CD4-positive, alpha-beta T cell (primary cell): Measurements from ENCODE around the gene SPC24. TPM values are rescaled to one million over a fixed set of nuclear protein-coding genes. Genes with fewer than 3 reads are reported as not detected.
"Not testable (repeated sequence)": the region's sequence is repeated elsewhere in the genome, so short reads cannot be mapped to it uniquely, and the experiment has no call there.

Experiments
- ATAC-seq: fragments of 200-7000 bp; cut with Tn5 transposase; one replicate; pipeline ENCODE4 v1.10.0; 2022; ENCODE audit warnings: mild to moderate bottlenecking; ENCODE audit not compliant: poor library complexity
- CTCF ChIA-PET: fragments of 350-600 bp; sonication (Branson Sonifier 250); formaldehyde crosslinking; loops from one replicate; lab custom pipeline; 2021; ENCODE audit warnings: antibody characterized with exemption, inconsistent platforms; lab: Charles Lee
- POLR2A ChIA-PET: fragments of 350-600 bp; sonication (Branson Sonifier 250); formaldehyde crosslinking; loops from one replicate; lab custom pipeline; 2021; ENCODE audit warnings: antibody characterized with exemption, inconsistent platforms; lab: Charles Lee
- DNase-seq, 14 experiments: peaks; one replicate each; pipeline ENCODE4 v3.0.0-alpha.2; 2013 to 2020; ENCODE audit warnings: mixed read lengths in 2 of 14
- H3K27ac ChIP-seq, 2 donors: one replicate each; pipeline versions ENCODE4 v1.5.1 to v1.7.0; 2013; ENCODE audit warnings: low read length in 2 of 2, low read depth in 1 of 2, mild to moderate bottlenecking in 1 of 2
- H3K27me3 ChIP-seq, 2 experiments: 1 replicate in 1 of 2; 2 replicates in 1 of 2; pipeline versions ENCODE4 v1.6.1 to v1.7.0; 2013; ENCODE audit warnings: low read length in 2 of 2, control low read depth in 1 of 2, mild to moderate bottlenecking in 1 of 2, moderate library complexity in 1 of 2; ENCODE audit not compliant: insufficient read depth in 2 of 2, control insufficient read depth in 1 of 2
- H3K36me3 ChIP-seq: one replicate; pipeline ENCODE4 v1.6.1; 2013; ENCODE audit warnings: low read length, control low read depth; ENCODE audit not compliant: insufficient read depth
- H3K4me1 ChIP-seq: one replicate; pipeline ENCODE4 v1.6.1; 2013; ENCODE audit warnings: low read length, control low read depth; ENCODE audit not compliant: insufficient read depth
- H3K4me3 ChIP-seq: one replicate; pipeline ENCODE4 v1.5.1; 2013; ENCODE audit warnings: mild to moderate bottlenecking, low read length, moderate library complexity
- H3K9me3 ChIP-seq, 2 experiments: 1 replicate in 1 of 2; 2 replicates in 1 of 2; pipeline versions ENCODE4 v1.6.1 to v1.7.0; 2013; ENCODE audit warnings: low read length in 2 of 2, mild to moderate bottlenecking in 2 of 2, control low read depth in 1 of 2, moderate library complexity in 1 of 2; ENCODE audit not compliant: control insufficient read depth in 1 of 2, insufficient read depth in 1 of 2
- H3K27ac Mint-ChIP-seq: one replicate; pipeline ENCODE4 v1.8.0; 2020; ENCODE audit warnings: mixed read lengths
- H3K27me3 Mint-ChIP-seq: one replicate; pipeline ENCODE4 v1.8.0; 2021; ENCODE audit warnings: mixed read lengths
- H3K36me3 Mint-ChIP-seq: one replicate; pipeline ENCODE4 v1.8.0; 2021; ENCODE audit warnings: low read depth, mixed read lengths
- H3K4me1 Mint-ChIP-seq: one replicate; pipeline ENCODE4 v1.8.0; 2021; ENCODE audit warnings: low read depth, mixed read lengths
- H3K4me3 Mint-ChIP-seq: one replicate; pipeline ENCODE4 v1.8.0; 2020; ENCODE audit warnings: mild to moderate bottlenecking, mixed read lengths
- H3K9me3 Mint-ChIP-seq: one replicate; pipeline ENCODE4 v1.8.0; 2020; ENCODE audit warnings: mixed read lengths
- CTCF ChIP-seq: fragments of 200-600 bp; IDR thresholded peaks from one replicate; pipeline ENCODE4 v1.8.0; 2022; ENCODE audit warnings: antibody characterized with exemption, mild to moderate bottlenecking
- intact Hi-C, 2 experiments: fragments of 100-400 bp; cut with DNase I in 1 of 2; cut with micrococcal nuclease in 1 of 2; formaldehyde crosslinking; loops; one replicate each; pipeline versions ENCODE4 v1.15.1 to v1.9.0; 2023 to 2025; cut with DNase I, micrococcal nuclease
- total RNA-seq, 174 experiments: library from RNA in 2 of 174; stranded (reverse) in 2 of 174; gene quantifications; one replicate each; pipeline ENCODE4 v1.2.3 and lab custom pipeline; 2021 to 2026

The SPC24 gene
- total RNA-seq, 2 experiments from 2014 or later: 0.59 to 1.5 TPM

- H3K4me1 ChIP-seq: peaks cover 7% of the 10 kb centered on the region
- Mint-ChIP-seq H3K9me3 (no peaks in the 10 kb centered on the region), H3K4me3 (no peak overlapping the region), H3K27ac (no peak overlapping the region), H3K4me1 (no peaks in the 10 kb centered on the region), H3K27me3 (peaks cover 10% of the 10 kb centered on the region), H3K36me3 (no peaks in the 10 kb centered on the region)
- POLR2A ChIA-PET: no interaction called here
- no peak for TF ChIP-seq CTCF
- no peak overlapping the region for H3K27ac ChIP-seq
- H3K36me3 ChIP-seq: no peaks in the 10 kb centered on the region
- CTCF ChIA-PET: no interaction called here
- intact Hi-C loops: no loop called here
- DNase-seq (no peak), ATAC-seq (no peak)
- no peaks in the 10 kb centered on the region for H3K9me3 ChIP-seq
- no peaks in the 10 kb centered on the region for H3K27me3 ChIP-seq
- no peak overlapping the region for H3K4me3 ChIP-seq
These were observed 24.2 kb upstream of the SPC24 start for GRCh38 chr19:11179716-11180297.

- H3K4me3 ChIP-seq, H3K36me3 Mint-ChIP-seq, CTCF ChIA-PET, intact Hi-C loops, H3K27ac ChIP-seq, H3K27ac Mint-ChIP-seq, POLR2A ChIA-PET, H3K36me3 ChIP-seq, H3K9me3 ChIP-seq, H3K27me3 ChIP-seq, H3K4me3 Mint-ChIP-seq, ATAC-seq, H3K27me3 Mint-ChIP-seq, H3K4me1 ChIP-seq, DNase-seq, H3K9me3 Mint-ChIP-seq, H3K4me1 Mint-ChIP-seq: not testable (repeated sequence)
These were observed 23.5 kb upstream of the SPC24 start for GRCh38 chr19:11179145-11179465.

GRCh38 chr19:11177592-11177991 lies 22.0 kb upstream of the SPC24 start:
- ChIA-PET POLR2A (no interaction called here), CTCF (no interaction called here)
- Histone ChIP-seq H3K4me1 (peaks cover 7% of the 10 kb centered on the region), H3K27me3 (no peaks in the 10 kb centered on the region), H3K36me3 (no peaks in the 10 kb centered on the region), H3K9me3 (peaks cover 0 to 4% of the 10 kb centered on the region in 2 experiments), H3K4me3 (no peak overlapping the region), H3K27ac (no peak overlapping the region)
- peaks cover 10% of the 10 kb centered on the region for H3K27me3 Mint-ChIP-seq
- H3K4me3 Mint-ChIP-seq: no peak overlapping the region
- no peaks in the 10 kb centered on the region for H3K36me3 Mint-ChIP-seq
- TF ChIP-seq CTCF: no peak
- H3K9me3 Mint-ChIP-seq: no peaks in the 10 kb centered on the region
- no peak for DNase-seq
- intact Hi-C loops: no loop called here
- no peak overlapping the region for H3K27ac Mint-ChIP-seq
- ATAC-seq: no peak
- no peaks in the 10 kb centered on the region for H3K4me1 Mint-ChIP-seq

- H3K27ac Mint-ChIP-seq: no peak overlapping the region
- peaks cover 9% of the 10 kb centered on the region for H3K27me3 Mint-ChIP-seq
- no peak for TF ChIP-seq CTCF
- DNase-seq (no peak), ATAC-seq (no peak)
- H3K27ac ChIP-seq: no peak overlapping the region
- no peaks in the 10 kb centered on the region for H3K27me3 ChIP-seq
- H3K36me3 ChIP-seq: no peaks in the 10 kb centered on the region
- intact Hi-C loops: no loop called here
- peaks cover 7% of the 10 kb centered on the region for H3K4me1 ChIP-seq
- CTCF ChIA-PET: no interaction called here
- H3K4me1 Mint-ChIP-seq: no peaks in the 10 kb centered on the region
- H3K9me3 ChIP-seq: peaks cover 0 to 4% of the 10 kb centered on the region in 2 experiments
- H3K9me3 Mint-ChIP-seq: no peaks in the 10 kb centered on the region
- POLR2A ChIA-PET: no interaction called here
- no peak overlapping the region for H3K4me3 ChIP-seq
- H3K4me3 Mint-ChIP-seq: no peak overlapping the region
- no peaks in the 10 kb centered on the region for H3K36me3 Mint-ChIP-seq
These were observed 21.0 kb upstream of the SPC24 start for GRCh38 chr19:11176466-11177193.
